WI38 (cell line): ENCODE measurements around the gene DISC1.
"Not testable (repeated sequence)": the region's sequence is repeated elsewhere in the genome, so short reads cannot be mapped to it uniquely, and the experiment has no call there.

ENCODE experiments used
- H3K4me3 ChIP-seq: 2 replicates; pipeline ENCODE4 v1.5.1; 2011; ENCODE audit warnings: low read depth, mild to moderate bottlenecking, control low read depth, low read length
- CTCF ChIP-seq: IDR thresholded peaks from 2 replicates; pipeline ENCODE4 v1.5.1; 2012; ENCODE audit warnings: low read depth, mild to moderate bottlenecking, control low read depth, low read length

Gene DISC1

GRCh38 chr1:231753313-231753712, 126.7 kb downstream of the DISC1 start:
- TF ChIP-seq CTCF: no peak
- no peak overlapping the region for H3K4me3 ChIP-seq

GRCh38 chr1:231757101-231757404, 130.5 kb downstream of the DISC1 start:
- TF ChIP-seq CTCF: no peak
- H3K4me3 ChIP-seq: no peak overlapping the region

- no peak for TF ChIP-seq CTCF
- H3K4me3 ChIP-seq: no peak overlapping the region
Observed at GRCh38 chr1:231757759-231758158, 131.2 kb downstream of the DISC1 start.

- no peak for TF ChIP-seq CTCF
- no peak overlapping the region for H3K4me3 ChIP-seq
Observed at GRCh38 chr1:231761252-231761651, 134.7 kb downstream of the DISC1 start.

- TF ChIP-seq CTCF: no peak
- H3K4me3 ChIP-seq: no peak overlapping the region
Observed at GRCh38 chr1:231761747-231762541, 135.4 kb downstream of the DISC1 start.

- no peak for TF ChIP-seq CTCF
- H3K4me3 ChIP-seq: no peak overlapping the region
Observed at GRCh38 chr1:231763456-231763855, 136.9 kb downstream of the DISC1 start.

GRCh38 chr1:231765825-231766224, 139.2 kb downstream of the DISC1 start:
- not testable (repeated sequence) for H3K4me3 ChIP-seq

GRCh38 chr1:231767471-231767870, 140.9 kb downstream of the DISC1 start:
- no peak overlapping the region for H3K4me3 ChIP-seq
- TF ChIP-seq CTCF: no peak
